Sigmoid colon (tissue), 4 donors: ENCODE data around the gene LPCAT1.

Experiments used
- EP300 ChIP-seq, 4 donors: sonication (generic); formaldehyde crosslinking; IDR thresholded peaks; one replicate each; pipeline ENCODE4 v1.6.1; 2017; ENCODE audit warnings: antibody characterized with exemption in 4 of 4
- POLR2A ChIP-seq, 2 donors: fragments of 450-650 bp; IDR thresholded peaks; one replicate each; pipeline ENCODE4 v1.6.1; 2016; ENCODE audit warnings: antibody characterized with exemption in 2 of 2, mild to moderate bottlenecking in 2 of 2, moderate library complexity in 2 of 2
- POLR2AphosphoS5 ChIP-seq, 4 donors: sonication (generic); formaldehyde crosslinking; IDR thresholded peaks; one replicate each; pipeline ENCODE4 v1.6.1; 2017; ENCODE audit warnings: antibody characterized with exemption in 4 of 4
- TF ChIP-seq, protein P1 (sequence below), 4 experiments: fragments of 450-650 bp in 3 of 4; fragments of 200-600 bp in 1 of 4; IDR thresholded peaks; one replicate each; pipeline ENCODE4 v1.5.1; 2016 to 2019; ENCODE audit warnings: antibody characterized with exemption in 4 of 4, mild to moderate bottlenecking in 3 of 4, moderate library complexity in 2 of 4

DNA sequence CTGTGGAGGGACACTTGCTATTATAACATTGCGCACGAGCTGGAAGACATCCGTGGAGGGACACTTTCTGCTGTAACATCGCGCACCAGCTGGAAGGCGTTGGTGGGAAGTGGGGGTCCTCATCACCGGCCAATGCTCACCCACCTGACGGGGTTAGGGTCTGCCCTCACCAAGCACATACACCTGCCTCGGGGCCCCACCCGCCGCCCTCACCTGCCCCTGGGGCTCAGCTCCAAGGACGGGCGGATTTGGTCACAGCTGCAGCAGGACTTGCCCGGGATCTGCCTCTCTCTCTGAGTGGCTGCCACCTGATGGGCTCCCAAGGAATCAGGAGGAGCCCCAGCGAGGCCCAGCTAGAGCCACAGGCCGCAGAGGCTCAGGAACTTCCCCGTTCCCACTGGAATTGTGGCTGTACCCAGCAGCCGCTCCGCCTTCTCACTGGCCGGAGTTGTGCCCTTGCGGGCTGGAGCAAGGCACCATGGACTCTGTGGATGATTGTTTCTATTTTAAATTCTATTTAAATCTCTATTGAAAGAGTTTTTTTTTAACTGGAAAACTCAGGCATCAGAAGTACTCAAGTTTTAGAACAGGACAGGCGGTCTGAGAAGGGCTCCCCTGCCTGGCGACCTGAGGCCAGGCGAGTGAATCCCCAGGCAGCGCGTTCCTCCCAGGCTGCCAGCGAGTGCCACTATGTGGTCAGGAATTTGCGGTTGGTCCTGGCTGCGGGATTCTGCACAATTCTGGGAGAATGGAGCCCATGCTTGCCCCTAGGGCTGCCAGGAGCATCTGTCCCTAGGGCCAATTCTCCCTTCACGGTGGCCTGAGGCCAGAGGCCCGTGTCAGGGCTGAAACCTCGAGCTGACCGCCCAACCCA lies 39.7 kb downstream of the LPCAT1 start:
- TF ChIP-seq, protein P1, sequence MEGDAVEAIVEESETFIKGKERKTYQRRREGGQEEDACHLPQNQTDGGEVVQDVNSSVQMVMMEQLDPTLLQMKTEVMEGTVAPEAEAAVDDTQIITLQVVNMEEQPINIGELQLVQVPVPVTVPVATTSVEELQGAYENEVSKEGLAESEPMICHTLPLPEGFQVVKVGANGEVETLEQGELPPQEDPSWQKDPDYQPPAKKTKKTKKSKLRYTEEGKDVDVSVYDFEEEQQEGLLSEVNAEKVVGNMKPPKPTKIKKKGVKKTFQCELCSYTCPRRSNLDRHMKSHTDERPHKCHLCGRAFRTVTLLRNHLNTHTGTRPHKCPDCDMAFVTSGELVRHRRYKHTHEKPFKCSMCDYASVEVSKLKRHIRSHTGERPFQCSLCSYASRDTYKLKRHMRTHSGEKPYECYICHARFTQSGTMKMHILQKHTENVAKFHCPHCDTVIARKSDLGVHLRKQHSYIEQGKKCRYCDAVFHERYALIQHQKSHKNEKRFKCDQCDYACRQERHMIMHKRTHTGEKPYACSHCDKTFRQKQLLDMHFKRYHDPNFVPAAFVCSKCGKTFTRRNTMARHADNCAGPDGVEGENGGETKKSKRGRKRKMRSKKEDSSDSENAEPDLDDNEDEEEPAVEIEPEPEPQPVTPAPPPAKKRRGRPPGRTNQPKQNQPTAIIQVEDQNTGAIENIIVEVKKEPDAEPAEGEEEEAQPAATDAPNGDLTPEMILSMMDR (IDR thresholded peaks at IDR 0.05): no peak
- TF ChIP-seq POLR2A (IDR thresholded peaks at IDR 0.05) (no peak), POLR2AphosphoS5 (IDR thresholded peaks at IDR 0.05) (no peak), EP300 (IDR thresholded peaks at IDR 0.05) (no peak)
